HG03521 (cell line): ENCODE measurements around the gene USP7.
A peak's percentile ranks its signal among the peaks of the same experiment; 100 is the strongest.
"Not testable (repeated sequence)": the region's sequence is repeated elsewhere in the genome, so short reads cannot be mapped to it uniquely, and the experiment has no call there.

Experiments used
- ATAC-seq: cut with Tn5 transposase; IDR thresholded peaks from one replicate; pipeline ENCODE4 v1.9.1; 2021; ENCODE audit warnings: mild to moderate bottlenecking, moderate library complexity; ENCODE audit not compliant: unreplicated experiment

The USP7 gene

GRCh38 chr16:8975039-8975438 is 11.3 kb upstream of the USP7 start:
- ATAC-seq, result no peak

GRCh38 chr16:8972843-8973586 is 9.3 kb upstream of the USP7 start:
- no peak for ATAC-seq

GRCh38 chr16:8971416-8971815 is 7.7 kb upstream of the USP7 start:
- no peak for ATAC-seq

GRCh38 chr16:8969202-8969897 is 5.6 kb upstream of the USP7 start:
- not testable (repeated sequence) for ATAC-seq

- not testable (repeated sequence) for ATAC-seq
Observed at GRCh38 chr16:8968054-8968453, 4.3 kb upstream of the USP7 start.

- ATAC-seq, result no peak
Observed at GRCh38 chr16:8967132-8967821, 3.6 kb upstream of the USP7 start.

- no peak for ATAC-seq
Observed at GRCh38 chr16:8966817-8967131, 3.1 kb upstream of the USP7 start.

GRCh38 chr16:8964462-8964861 is 756 bp upstream of the USP7 start:
- ATAC-seq, result no peak

- peak; percentile 5 for ATAC-seq
Observed at GRCh38 chr16:8963010-8963820, 491 bp downstream of the USP7 start.

GRCh38 chr16:8962393-8963009 is 1.2 kb downstream of the USP7 start:
- peak; percentile 28 for ATAC-seq

GRCh38 chr16:8961811-8962390 is 1.8 kb downstream of the USP7 start:
- no peak for ATAC-seq

- ATAC-seq, result no peak
Observed at GRCh38 chr16:8960788-8961109, 3.0 kb downstream of the USP7 start.

- ATAC-seq, result no peak
Observed at GRCh38 chr16:8959921-8960787, 3.6 kb downstream of the USP7 start.

- ATAC-seq, result no peak
Observed at GRCh38 chr16:8958344-8959167, 5.2 kb downstream of the USP7 start.

- ATAC-seq, result no peak
Observed at GRCh38 chr16:8957509-8958157, 6.1 kb downstream of the USP7 start.

GRCh38 chr16:8957063-8957397 is 6.7 kb downstream of the USP7 start:
- ATAC-seq, result no peak

GRCh38 chr16:8956265-8957062 is 7.2 kb downstream of the USP7 start:
- no peak for ATAC-seq

GRCh38 chr16:8955828-8956227 is 7.9 kb downstream of the USP7 start:
- no peak for ATAC-seq
